ENCODE data around the gene COMMD9.
A peak's percentile ranks its signal among the peaks of the same experiment; 100 is the strongest.

The COMMD9 gene

GRCh38 chr11:36289226-36289852, at the start of gene COMMD9:
COMMD9 (minus strand) TSS chr11:36289424; CDS start chr11:36289412, 12 bp downstream.
- TF ChIP-seq, protein P1, sequence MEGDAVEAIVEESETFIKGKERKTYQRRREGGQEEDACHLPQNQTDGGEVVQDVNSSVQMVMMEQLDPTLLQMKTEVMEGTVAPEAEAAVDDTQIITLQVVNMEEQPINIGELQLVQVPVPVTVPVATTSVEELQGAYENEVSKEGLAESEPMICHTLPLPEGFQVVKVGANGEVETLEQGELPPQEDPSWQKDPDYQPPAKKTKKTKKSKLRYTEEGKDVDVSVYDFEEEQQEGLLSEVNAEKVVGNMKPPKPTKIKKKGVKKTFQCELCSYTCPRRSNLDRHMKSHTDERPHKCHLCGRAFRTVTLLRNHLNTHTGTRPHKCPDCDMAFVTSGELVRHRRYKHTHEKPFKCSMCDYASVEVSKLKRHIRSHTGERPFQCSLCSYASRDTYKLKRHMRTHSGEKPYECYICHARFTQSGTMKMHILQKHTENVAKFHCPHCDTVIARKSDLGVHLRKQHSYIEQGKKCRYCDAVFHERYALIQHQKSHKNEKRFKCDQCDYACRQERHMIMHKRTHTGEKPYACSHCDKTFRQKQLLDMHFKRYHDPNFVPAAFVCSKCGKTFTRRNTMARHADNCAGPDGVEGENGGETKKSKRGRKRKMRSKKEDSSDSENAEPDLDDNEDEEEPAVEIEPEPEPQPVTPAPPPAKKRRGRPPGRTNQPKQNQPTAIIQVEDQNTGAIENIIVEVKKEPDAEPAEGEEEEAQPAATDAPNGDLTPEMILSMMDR (IDR thresholded peaks at IDR 0.05; ENCODE audit: low read depth, low read length): no peak
- peak; percentile 96 for DNase-seq
- Histone ChIP-seq H3K9me3 (ENCODE audit: severe bottlenecking) (no peaks in the 10 kb centered on the region), H3K36me3 (no peaks in the 10 kb centered on the region), H3K4me3 (ENCODE audit: low read depth, low read length) (peak within 1 kb of the TSS; percentile 92), H3K27ac (peak within 1 kb of the TSS; percentile 75), H3K27me3 (ENCODE audit: insufficient read depth, low read depth, severe bottlenecking) (no peaks in the 10 kb centered on the region)

DNA sequence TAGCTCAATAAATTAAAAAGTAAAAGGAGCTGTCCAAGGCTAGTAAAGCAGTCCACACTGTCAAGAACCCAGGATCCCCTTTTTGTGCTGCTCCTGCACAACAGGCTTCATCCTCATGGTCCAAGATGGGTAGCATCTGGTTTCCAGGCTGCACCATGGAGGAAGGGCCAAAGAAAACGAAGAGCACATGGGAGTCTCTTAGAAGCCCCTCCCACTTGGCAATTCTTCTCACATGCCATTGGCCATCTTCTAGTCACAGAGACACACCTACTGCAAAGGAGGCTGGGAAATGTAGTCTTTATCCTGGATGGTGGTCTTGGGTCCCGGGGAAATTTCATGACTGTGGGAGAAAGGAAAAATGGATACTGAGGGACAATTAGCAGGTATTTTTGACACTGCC, 44.7 kb upstream of the COMMD9 start:
- Histone ChIP-seq H3K9me3 (ENCODE audit: severe bottlenecking) (no peaks in the 10 kb centered on the region), H3K36me3 (no peaks in the 10 kb centered on the region), H3K27me3 (ENCODE audit: insufficient read depth, low read depth, severe bottlenecking) (no peaks in the 10 kb centered on the region), H3K4me3 (ENCODE audit: low read depth, low read length) (no peak overlapping the region), H3K27ac (no peak overlapping the region)
- DNase-seq: no peak
- TF ChIP-seq, protein P1 (IDR thresholded peaks at IDR 0.05; ENCODE audit: low read depth, low read length): no peak

GRCh38 chr11:36333468-36333867, 44.2 kb upstream of the COMMD9 start:
- DNase-seq: no peak
- TF ChIP-seq, protein P1 (IDR thresholded peaks at IDR 0.05; ENCODE audit: low read depth, low read length): no peak

GRCh38 chr11:36330411-36330810, 41.2 kb upstream of the COMMD9 start:
- Histone ChIP-seq H3K27me3 (ENCODE audit: insufficient read depth, low read depth, severe bottlenecking) (no peaks in the 10 kb centered on the region), H3K9me3 (ENCODE audit: severe bottlenecking) (no peaks in the 10 kb centered on the region), H3K36me3 (no peaks in the 10 kb centered on the region), H3K4me3 (ENCODE audit: low read depth, low read length) (no peak overlapping the region), H3K27ac (no peak overlapping the region)
- DNase-seq: no peak
- TF ChIP-seq, protein P1 (IDR thresholded peaks at IDR 0.05; ENCODE audit: low read depth, low read length): no peak

More at GRCh38 chr11:36333468-36333867, 44.2 kb upstream of the COMMD9 start:
- Histone ChIP-seq H3K4me3 (ENCODE audit: low read depth, low read length) (no peak overlapping the region), H3K9me3 (ENCODE audit: severe bottlenecking) (no peaks in the 10 kb centered on the region), H3K36me3 (no peaks in the 10 kb centered on the region), H3K27ac (no peak overlapping the region), H3K27me3 (ENCODE audit: insufficient read depth, low read depth, severe bottlenecking) (no peaks in the 10 kb centered on the region)

GRCh38 chr11:36328966-36329673, 39.9 kb upstream of the COMMD9 start:
- Histone ChIP-seq H3K27me3 (ENCODE audit: insufficient read depth, low read depth, severe bottlenecking) (no peaks in the 10 kb centered on the region), H3K36me3 (no peaks in the 10 kb centered on the region), H3K9me3 (ENCODE audit: severe bottlenecking) (no peaks in the 10 kb centered on the region), H3K27ac (no peak overlapping the region), H3K4me3 (ENCODE audit: low read depth, low read length) (no peak overlapping the region)
- TF ChIP-seq, protein P1 (IDR thresholded peaks at IDR 0.05; ENCODE audit: low read depth, low read length): no peak
- DNase-seq: no peak

Data from WERI-Rb-1 (cell line).